CD14-positive monocyte (primary cell): ENCODE measurements around the gene PIAS1. TPM values are rescaled to one million over a fixed set of nuclear protein-coding genes. Genes with fewer than 3 reads are reported as not detected.

Experiments used
- DNase-seq, 3 donors: peaks; one replicate each; pipeline ENCODE4 v3.0.0-alpha.2; 2011 to 2022
- H2AFZ ChIP-seq: 2 replicates; pipeline ENCODE4 v1.6.0; 2012; ENCODE audit warnings: mild to moderate bottlenecking, low read depth, low read length, inconsistent platforms; ENCODE audit not compliant: insufficient read depth, poor library complexity, severe bottlenecking
- H3K27ac ChIP-seq, 2 donors: 1 replicate in 1 of 2; 2 replicates in 1 of 2; pipeline ENCODE4 v1.5.1; 2012 to 2013; ENCODE audit warnings: low read length in 2 of 2, control low read depth in 1 of 2, inconsistent platforms in 1 of 2, low read depth in 1 of 2, mild to moderate bottlenecking in 1 of 2
- H3K27me3 ChIP-seq, 2 donors: one replicate each; pipeline versions ENCODE4 v1.6.0 to v1.6.1; 2011 to 2013; ENCODE audit warnings: low read length in 2 of 2; ENCODE audit not compliant: control insufficient read depth in 2 of 2, insufficient read depth in 2 of 2
- H3K36me3 ChIP-seq, 2 donors: replicated peaks in 1 of 2; 1 replicate in 1 of 2; 2 replicates in 1 of 2; pipeline versions ENCODE4 v1.5.1 to v1.6.1; 2012 to 2013; ENCODE audit warnings: low read length in 2 of 2, control low read depth in 1 of 2, inconsistent platforms in 1 of 2, mild to moderate bottlenecking in 1 of 2; ENCODE audit not compliant: insufficient read depth in 2 of 2, control insufficient read depth in 1 of 2
- H3K4me1 ChIP-seq, 2 donors: 1 replicate in 1 of 2; 2 replicates in 1 of 2; pipeline versions ENCODE4 v1.5.1 to v1.6.1; 2012 to 2013; ENCODE audit warnings: low read length in 2 of 2, control low read depth in 1 of 2, inconsistent platforms in 1 of 2, mild to moderate bottlenecking in 1 of 2, moderate library complexity in 1 of 2; ENCODE audit not compliant: insufficient read depth in 2 of 2, control insufficient read depth in 1 of 2
- H3K4me2 ChIP-seq: replicated peaks from 2 replicates; pipeline ENCODE3; 2012; ENCODE audit warnings: low read length, moderate library complexity, mild to moderate bottlenecking; ENCODE audit not compliant: poor library complexity, severe bottlenecking; ENCODE audit errors: extremely low read depth
- H3K4me3 ChIP-seq, 3 experiments: fragments of 200-600 bp in 1 of 3; sonication (generic) in 1 of 3; replicated peaks in 1 of 3; 1 replicate in 2 of 3; 2 replicates in 1 of 3; pipeline ENCODE4 v1.5.1; 2011 to 2013; ENCODE audit warnings: low read length in 3 of 3, mild to moderate bottlenecking in 3 of 3, control low read depth in 2 of 3, low read depth in 2 of 3, inconsistent platforms in 1 of 3, moderate library complexity in 1 of 3
- H3K79me2 ChIP-seq: 2 replicates; pipeline ENCODE4 v1.6.0; 2012; ENCODE audit warnings: mild to moderate bottlenecking, control low read depth, inconsistent platforms, low read length, moderate library complexity; ENCODE audit not compliant: insufficient read depth
- H3K9ac ChIP-seq: 2 replicates; pipeline ENCODE4 v1.6.0; 2017; ENCODE audit warnings: low read length, mild to moderate bottlenecking; ENCODE audit not compliant: insufficient read depth, poor library complexity, severe bottlenecking
- H3K9me3 ChIP-seq, 2 donors: replicated peaks in 1 of 2; 1 replicate in 1 of 2; 2 replicates in 1 of 2; pipeline versions ENCODE4 v1.5.1 to v1.6.1; 2012 to 2013; ENCODE audit warnings: low read length in 2 of 2, control low read depth in 1 of 2; ENCODE audit not compliant: control insufficient read depth in 1 of 2, insufficient read depth in 1 of 2
- H4K20me1 ChIP-seq: 2 replicates; pipeline ENCODE4 v1.6.0; 2012; ENCODE audit warnings: mild to moderate bottlenecking, low read length, control low read depth, moderate library complexity; ENCODE audit not compliant: insufficient read depth
- H3K27ac Mint-ChIP-seq, 7 donors: one replicate each; pipeline ENCODE4 v1.8.0; 2020; ENCODE audit warnings: mild to moderate bottlenecking in 7 of 7, mixed read lengths in 7 of 7, moderate library complexity in 6 of 7, inconsistent platforms in 2 of 7
- H3K27me3 Mint-ChIP-seq, 3 donors: one replicate each; pipeline ENCODE4 v1.8.0; 2021 to 2022; ENCODE audit warnings: low read depth in 3 of 3, mild to moderate bottlenecking in 3 of 3, mixed read lengths in 3 of 3, moderate library complexity in 3 of 3, inconsistent platforms in 1 of 3
- H3K36me3 Mint-ChIP-seq, 2 donors: one replicate each; pipeline ENCODE4 v1.8.0; 2020; ENCODE audit warnings: mixed read lengths in 2 of 2, inconsistent platforms in 1 of 2, mild to moderate bottlenecking in 1 of 2
- H3K4me1 Mint-ChIP-seq: one replicate; pipeline ENCODE4 v1.8.0; 2020; ENCODE audit warnings: mild to moderate bottlenecking, mixed read lengths
- H3K4me3 Mint-ChIP-seq, 2 donors: one replicate each; pipeline ENCODE4 v1.8.0; 2020; ENCODE audit warnings: mild to moderate bottlenecking in 2 of 2, mixed read lengths in 2 of 2, moderate library complexity in 1 of 2
- H3K9me3 Mint-ChIP-seq, 7 donors: one replicate each; pipeline ENCODE4 v1.8.0; 2020 to 2022; ENCODE audit warnings: mixed read lengths in 7 of 7, mild to moderate bottlenecking in 6 of 7, moderate library complexity in 6 of 7, inconsistent platforms in 2 of 7
- CTCF ChIP-seq: fragments of 200-600 bp; IDR thresholded peaks from one replicate; pipeline ENCODE4 v1.8.0; 2022; ENCODE audit warnings: antibody characterized with exemption, mild to moderate bottlenecking
- WGBS: methylation state at CpG from one replicate; pipeline ENCODE4 v1.1.5; 2013; ENCODE audit warnings: missing lambda C conversion rate; ENCODE audit not compliant: insufficient coverage; 5-methylcytosine and 5-hydroxymethylcytosine counted together
- intact Hi-C, 2 donors: fragments of 100-400 bp; cut with micrococcal nuclease; formaldehyde crosslinking; loops; one replicate each; pipeline versions ENCODE4 v1.15.0 to v1.15.1; 2023
- polyA plus RNA-seq, 3 donors: library from polyadenylated mRNA; depleted of rRNA in 1 of 3; unstranded in 2 of 3; stranded (reverse) in 1 of 3; fragments of 300-500 nt in 2 of 3; fragments of >200 nt in 1 of 3; fragmentation: Illumina TruSeq in 2 of 3; gene quantifications; 1 replicate in 2 of 3; 2 replicates in 1 of 3; pipeline ENCODE4 v1.2.3, GENCODE V29; 2012 to 2021

Gene PIAS1
- polyA plus RNA-seq, 3 donors, result 47.3 to 109 (median 89.8) TPM

DNA sequence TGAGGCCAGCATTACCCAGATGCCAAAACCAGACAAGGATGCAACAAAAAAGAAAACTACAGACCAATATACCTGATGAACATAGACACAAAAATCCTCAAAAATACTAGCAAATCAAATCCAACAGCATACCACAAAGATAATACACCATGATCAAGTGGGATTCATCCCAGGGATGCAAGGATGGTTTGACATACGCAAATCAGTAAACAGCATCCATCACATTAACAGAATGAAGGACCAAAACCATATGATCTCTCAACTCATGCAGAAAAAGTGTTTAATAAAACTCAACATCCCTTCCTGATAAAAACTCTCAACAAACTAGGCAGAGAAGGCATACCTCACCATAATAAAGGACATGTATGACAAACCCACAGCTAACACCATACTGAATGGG, 14.0 kb upstream of the PIAS1 start:
- Histone ChIP-seq H4K20me1 (no peaks in the 10 kb centered on the region), H3K4me1 (peaks cover 10 to 19% of the 10 kb centered on the region in 2 donors), H3K79me2 (no peaks in the 10 kb centered on the region), H3K9me3 (peaks cover 0 to under 1% of the 10 kb centered on the region in 2 donors), H3K4me3 (no peak overlapping the region), H3K36me3 (no peaks in the 10 kb centered on the region), H3K27me3 (no peaks in the 10 kb centered on the region), H3K9ac (no peak overlapping the region), H3K27ac (no peak overlapping the region), H3K4me2 (no peak overlapping the region), H2AFZ (no peak overlapping the region)
- H3K9me3 Mint-ChIP-seq, result peaks cover 9 to 27% (median 12%) of the 10 kb centered on the region in 7 donors
- H3K27me3 Mint-ChIP-seq, result peaks cover 0 to 2% (median 1%) of the 10 kb centered on the region in 3 donors
- WGBS, result no CpG with 5 or more reads among the region's 1 CpG
- no peak for TF ChIP-seq CTCF
- intact Hi-C loops, result no loop called here
- no peaks in the 10 kb centered on the region for H3K4me1 Mint-ChIP-seq
- no peak for DNase-seq
- H3K4me3 Mint-ChIP-seq, result no peak overlapping the region
- no peaks in the 10 kb centered on the region for H3K36me3 Mint-ChIP-seq
- H3K27ac Mint-ChIP-seq, result no peak overlapping the region

DNA sequence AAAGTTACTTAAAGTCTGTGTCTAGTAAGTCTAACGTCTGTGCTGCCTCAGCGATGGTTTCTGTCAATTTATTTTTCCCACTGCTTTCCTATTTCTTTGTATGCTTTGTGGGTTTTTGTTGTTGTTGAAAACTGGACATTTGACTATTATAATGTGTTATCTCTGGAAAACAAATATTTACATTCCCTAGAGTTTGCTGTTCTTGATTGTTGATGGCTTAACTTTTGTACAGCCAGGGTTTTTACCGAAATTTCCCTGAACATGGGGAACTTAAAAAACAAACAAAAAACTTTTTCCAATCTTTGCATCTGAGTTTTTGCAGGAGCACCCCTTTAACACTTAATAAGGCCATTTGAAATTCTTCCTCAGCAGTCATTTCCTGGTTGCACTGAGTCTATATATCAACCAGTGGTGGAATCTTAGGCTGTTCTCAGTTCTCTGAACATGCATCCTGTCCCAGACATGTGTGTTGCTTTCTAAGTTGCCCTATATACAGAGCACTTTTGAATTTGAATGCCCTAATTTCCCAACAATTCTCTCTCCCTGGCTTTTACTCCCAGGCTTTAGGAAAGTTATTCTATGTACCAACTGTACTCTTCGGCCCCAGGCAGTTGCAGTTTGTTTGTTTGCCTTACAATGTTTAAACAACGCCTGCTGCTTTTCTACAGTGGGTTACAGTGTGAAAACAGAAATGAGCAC, 11.8 kb upstream of the PIAS1 start:
- DNase-seq, result no peak
- peaks cover 10 to 19% of the 10 kb centered on the region in 2 donors for H3K4me1 ChIP-seq
- H3K27me3 ChIP-seq, result no peaks in the 10 kb centered on the region
- peaks cover 9 to 32% (median 20%) of the 10 kb centered on the region in 7 donors for H3K9me3 Mint-ChIP-seq
- H4K20me1 ChIP-seq, result no peaks in the 10 kb centered on the region
- H3K27ac Mint-ChIP-seq, result peak overlapping the region in 6 of 7 donors; percentile 26 to 82 (median 68)
- H3K4me2 ChIP-seq, result peak overlapping the region; percentile 28
- H3K36me3 ChIP-seq, result no peaks in the 10 kb centered on the region
- no peak overlapping the region for H3K4me3 Mint-ChIP-seq
- H3K4me1 Mint-ChIP-seq, result no peaks in the 10 kb centered on the region
- peaks cover 5 to 17% of the 10 kb centered on the region in 2 donors for H3K9me3 ChIP-seq
- intact Hi-C loops, result no loop called here
- no peak for TF ChIP-seq CTCF
- peak overlapping the region; percentile 43 for H2AFZ ChIP-seq
- H3K9ac ChIP-seq, result no peak overlapping the region
- H3K4me3 ChIP-seq, result no peak overlapping the region
- 100% methylated on average over 1 of the region's 5 CpGs for WGBS
- peak overlapping the region in 1 of 2 donors; percentile 69 for H3K27ac ChIP-seq
- H3K27me3 Mint-ChIP-seq, result peaks cover 0 to 1% (median 0%) of the 10 kb centered on the region in 3 donors
- H3K36me3 Mint-ChIP-seq, result no peaks in the 10 kb centered on the region
- H3K79me2 ChIP-seq, result no peaks in the 10 kb centered on the region
